ENCODE data around the gene TMC1. TPM values are rescaled to one million over a fixed set of nuclear protein-coding genes. Genes with fewer than 3 reads are reported as not detected.
"Not testable (repeated sequence)": the region's sequence is repeated elsewhere in the genome, so short reads cannot be mapped to it uniquely, and the experiment has no call there.

Gene TMC1
- polyA plus RNA-seq, 5 donors: 0.30 to 0.63 (median 0.51) TPM

DNA sequence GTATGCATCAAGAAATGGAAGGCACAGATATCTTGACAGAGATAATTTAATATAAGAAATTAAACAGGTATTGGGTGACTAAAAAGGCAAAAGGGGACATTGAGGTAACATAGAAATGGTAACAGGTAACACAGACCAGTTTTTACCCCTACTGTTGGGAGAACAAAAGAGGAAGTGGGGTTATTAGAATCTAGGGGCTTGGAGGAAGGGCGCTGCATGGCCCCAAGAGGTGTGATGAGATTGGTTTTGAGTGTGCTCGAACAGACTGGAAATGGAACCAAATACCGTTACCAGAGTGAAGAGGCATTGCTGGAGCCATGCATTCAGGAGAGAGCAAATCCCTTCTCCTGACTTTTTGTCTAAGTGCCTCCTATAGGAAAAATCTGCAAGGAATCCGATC is 237.5 kb downstream of the TMC1 start:
- DNase-seq: no peak

DNA sequence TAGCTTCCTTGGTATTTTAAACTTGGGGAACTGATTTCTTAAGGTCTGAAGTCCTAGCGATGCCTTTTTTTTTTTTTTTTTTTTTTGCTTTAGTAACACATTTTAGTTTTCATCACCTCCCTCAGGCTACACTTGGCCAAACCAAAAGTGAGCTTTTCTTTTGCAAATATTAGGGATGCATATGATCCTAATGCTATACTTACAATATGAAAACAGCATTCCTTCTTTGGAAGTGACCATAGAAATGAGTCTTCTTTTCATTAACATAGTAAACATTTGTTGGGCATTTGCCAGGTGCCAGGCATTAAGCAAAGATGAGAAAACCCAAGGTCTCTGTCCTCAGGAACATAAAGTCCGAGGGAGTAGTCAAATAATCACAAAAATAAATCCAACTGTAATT is 241.6 kb downstream of the TMC1 start:
- DNase-seq: no peak

DNA sequence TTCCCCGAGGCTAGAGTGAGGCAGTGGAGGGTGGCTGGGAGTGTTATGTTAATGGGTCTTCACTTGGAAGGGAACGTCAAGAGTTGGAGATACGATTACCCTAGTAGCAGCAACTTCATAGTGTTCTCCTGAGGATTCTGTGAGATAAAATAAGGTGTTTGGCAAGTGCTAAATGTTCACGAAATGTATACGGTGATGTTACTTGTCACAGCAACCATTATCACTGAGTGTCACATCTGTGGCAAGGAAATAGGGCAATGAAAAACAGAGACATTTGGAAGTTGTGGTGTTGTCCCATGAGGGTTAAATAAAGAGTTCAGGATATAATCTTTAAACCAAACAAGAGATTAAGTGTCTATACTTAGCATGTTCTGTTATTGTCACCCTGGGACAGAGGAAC is 248.1 kb downstream of the TMC1 start:
- no peak for DNase-seq

DNA sequence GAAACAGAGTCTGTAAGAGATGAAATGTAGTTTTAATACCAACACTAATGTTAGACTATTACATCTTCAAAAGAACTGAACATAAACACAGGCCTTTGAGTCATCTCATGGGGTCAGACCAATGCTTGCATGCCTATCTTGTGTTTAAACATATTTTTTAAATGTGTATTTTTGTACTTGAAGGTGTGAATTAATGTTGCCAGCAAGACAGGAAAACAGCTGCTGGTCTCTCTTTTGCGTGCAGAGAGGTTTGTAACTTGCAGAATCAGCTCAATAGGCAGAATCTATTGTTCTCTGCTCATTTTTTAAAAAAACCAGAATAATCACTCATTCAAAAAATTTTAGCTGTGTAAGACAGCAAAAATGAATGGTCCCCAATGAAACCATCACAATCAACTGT is 251.3 kb downstream of the TMC1 start:
- DNase-seq: no peak

DNA sequence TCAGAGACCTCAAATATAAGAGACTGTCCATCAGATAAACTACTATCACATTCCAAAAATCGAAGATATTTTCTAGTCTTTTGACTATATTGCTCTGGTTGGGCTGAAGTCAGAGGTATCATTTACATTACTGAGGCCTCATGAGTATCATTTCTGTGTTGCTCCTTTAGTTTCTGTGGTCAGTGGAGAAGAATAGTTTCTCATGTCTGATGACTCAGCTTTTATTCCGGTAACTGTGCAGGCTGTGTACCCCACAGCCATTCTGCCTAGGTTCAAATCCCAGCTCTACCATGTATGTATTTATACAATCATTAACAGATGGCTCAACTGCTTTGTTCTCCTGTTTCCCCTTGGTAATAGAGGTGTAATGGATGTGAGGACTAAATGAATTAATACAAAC is 252.2 kb downstream of the TMC1 start:
- no peak for DNase-seq

DNA sequence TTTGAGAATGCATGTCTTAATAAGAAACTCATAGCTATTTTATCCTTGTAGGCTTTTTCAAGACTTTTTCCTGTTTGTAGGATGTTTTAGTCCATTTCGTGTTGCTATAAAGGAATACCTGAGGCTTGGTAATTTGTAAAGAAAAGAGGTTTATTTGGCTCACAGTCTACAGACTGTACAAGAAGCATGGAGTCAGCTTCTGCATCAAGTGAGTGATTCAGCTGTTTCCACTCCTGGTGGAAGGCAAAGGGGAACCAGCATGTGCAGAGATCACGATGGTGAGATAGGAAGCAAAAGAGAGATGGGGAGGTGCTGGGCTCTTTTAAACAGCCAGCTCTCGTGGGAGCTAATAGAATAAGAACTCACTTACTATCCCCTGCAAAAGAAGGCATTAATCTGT is 254.2 kb downstream of the TMC1 start:
- no peak for DNase-seq

DNA sequence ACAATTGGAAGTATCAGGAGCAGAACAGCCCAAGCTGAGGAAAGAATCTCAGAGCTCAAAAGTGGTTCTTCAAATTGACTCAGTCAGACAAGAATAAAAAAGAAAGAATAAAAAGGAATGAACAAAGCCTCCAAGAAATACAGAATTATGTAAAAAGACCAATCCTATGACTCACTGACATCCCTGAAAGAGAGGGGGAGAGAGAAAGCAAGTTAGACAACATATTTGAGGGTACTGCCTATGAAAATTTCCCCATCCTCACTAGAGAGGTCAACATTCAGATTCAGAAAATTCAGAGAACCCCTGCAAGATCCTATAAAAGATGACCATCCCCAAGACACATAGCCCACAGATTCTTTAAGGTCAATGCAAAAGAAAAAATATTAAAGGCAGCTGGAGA is 258.2 kb downstream of the TMC1 start:
- DNase-seq: no peak

DNA sequence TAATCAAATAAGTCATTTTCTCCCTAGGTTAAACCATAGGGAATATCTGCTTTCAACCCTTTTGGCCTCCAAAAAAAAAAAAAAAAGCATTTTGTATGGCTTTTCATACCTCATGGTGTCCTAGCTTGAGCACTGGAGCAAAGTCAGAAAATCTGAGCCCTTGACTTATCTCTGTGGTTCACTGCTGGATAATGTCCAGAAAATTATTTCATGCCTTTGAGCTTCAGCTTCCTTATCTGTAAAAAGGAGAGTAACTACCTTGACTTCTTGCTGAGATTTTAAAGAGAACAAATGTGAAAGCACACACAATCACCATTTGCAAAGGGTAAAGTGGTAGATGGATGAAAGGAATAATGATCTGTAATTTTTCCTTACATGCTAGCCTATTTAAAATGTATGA is 265.5 kb downstream of the TMC1 start:
- no peak for DNase-seq

DNA sequence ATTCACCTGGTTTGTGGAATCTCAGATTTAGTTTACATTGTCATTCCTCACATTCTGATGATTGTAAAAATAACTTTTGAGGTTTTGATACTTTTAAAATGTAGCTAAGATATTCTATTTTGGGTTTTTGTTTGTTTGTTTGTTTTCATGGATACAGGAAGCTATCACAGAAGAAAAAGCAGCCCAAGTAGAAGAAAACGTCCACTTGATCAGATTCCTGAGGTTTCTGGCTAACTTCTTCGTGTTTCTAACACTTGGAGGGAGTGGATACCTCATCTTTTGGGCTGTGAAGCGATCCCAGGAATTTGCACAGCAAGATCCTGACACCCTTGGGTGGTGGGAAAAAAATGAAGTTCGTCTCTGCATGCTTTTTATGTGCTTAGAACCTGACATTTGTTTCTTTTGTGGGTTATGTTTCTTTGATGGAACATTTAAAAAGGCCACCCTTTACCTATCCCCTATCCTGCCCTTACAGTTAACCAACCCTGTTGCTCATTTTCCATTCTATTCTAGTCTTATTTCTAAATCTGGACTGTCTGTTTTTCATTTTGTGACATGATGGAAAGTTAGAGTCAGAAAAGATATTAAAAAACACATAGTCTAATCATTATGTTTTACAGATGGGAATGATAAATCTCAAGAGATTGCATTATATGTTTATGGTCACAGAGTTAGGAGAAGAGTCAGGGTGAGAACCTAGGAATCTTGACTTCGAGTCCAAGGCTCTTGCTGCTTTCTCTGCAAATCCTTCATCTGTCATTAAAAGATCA is 267.7 kb downstream of the TMC1 start:
- DNase-seq: no peak

DNA sequence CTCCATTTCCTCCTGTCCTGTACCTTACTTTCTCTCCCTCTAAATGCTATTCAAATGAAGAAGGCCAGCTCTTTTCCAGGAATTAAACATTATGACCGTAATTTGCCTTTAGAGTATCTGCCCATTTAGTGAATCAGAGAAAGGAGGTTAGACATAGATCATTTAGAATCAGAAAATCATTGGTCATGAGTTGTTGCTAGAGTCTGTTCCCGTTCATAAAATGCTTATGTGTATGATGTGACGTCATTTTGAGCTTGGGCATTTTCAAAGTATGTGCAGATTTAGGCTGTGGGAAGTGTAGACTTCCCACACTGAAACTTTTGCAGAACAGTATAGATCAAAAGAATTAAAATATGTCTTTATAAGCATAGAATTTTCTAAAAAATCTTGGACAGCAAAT is 268.5 kb downstream of the TMC1 start:
- DNase-seq: no peak

DNA sequence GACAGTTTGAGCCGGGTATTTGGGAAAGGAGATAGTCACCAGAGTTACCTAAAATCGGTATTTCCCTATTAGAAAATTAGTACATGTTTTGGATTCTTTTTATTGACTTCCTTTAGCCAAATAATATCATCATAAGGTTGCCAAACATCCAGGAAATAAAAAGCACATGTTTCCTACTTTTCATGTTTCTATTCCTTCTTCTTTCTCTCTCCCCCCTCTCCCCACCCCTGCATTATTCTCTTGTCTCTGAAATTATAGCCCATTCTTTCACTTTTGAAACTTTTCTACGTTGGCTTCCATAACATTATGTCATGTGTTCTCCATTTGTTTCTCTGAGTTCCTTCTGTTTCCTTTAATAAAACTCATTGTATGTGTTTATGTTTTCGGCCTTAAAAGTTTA is 269.6 kb downstream of the TMC1 start:
- DNase-seq: no peak

DNA sequence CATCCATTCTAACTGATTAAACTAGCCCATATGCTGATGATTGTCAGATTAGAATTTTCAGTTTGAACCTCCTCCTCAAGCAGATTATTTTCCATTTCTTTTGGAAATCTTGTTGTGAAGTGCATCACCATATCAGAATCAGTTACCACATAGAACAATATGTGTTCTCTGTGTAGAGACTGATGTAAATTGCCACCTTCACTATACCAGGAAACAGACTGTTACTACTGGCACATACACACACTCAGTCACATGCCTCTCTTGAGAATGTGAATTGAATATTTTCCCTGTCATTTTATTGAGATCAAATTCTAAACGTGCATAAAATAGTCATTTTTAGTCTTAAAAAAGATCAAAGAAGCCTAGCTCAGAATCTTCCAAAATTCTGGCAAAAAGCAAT is 270.0 kb downstream of the TMC1 start:
- no peak for DNase-seq

DNA sequence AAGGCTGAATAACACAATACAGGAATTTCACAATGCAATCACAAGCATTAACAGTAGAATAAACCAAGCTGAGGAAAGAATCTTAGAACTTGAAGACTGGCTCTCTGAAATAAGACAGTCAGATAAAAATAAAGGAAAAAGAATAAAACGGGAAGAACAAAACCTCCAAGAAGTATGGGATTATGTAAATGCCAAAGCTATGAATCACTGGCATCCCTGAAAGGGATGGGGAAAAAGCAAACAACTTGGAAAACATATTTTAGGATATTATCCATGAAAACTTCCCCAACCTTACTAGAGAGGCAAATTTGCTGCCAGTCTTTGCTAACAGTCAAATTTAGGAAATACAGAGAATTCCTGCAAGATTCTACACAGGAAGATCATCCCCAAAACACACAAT is 273.5 kb downstream of the TMC1 start:
- DNase-seq: no peak

DNA sequence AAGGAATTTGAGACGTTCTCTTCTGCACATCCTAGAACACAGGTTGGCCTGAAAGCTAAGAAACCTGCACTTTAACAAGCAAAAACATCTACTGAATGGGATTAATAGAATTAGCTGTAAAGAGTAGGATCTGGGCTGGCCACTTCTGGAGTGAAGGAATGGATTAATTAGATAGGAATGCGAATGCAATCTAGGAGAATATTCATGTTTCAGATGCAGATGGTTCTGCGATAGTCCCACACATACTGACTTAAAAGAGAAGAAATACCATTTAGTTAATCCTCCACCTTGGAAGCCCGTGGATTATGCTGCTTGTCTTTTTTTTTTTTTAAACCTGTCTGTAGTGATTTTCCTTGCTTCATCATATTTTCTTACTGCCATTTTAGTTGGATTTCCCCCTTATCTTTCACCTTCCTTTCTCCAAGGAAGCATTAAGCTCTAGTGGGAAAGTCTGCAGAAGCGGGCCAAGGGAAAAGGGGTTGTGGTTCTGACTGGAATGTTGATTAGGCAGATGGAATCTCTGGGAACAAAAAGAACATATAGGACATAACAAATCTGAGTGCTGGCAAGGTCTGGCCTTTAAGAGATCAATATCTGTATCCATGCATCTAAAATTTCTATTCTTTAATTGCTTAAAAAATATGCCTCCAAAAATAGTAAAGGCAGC is 279.1 kb downstream of the TMC1 start:
- DNase-seq: no peak

DNA sequence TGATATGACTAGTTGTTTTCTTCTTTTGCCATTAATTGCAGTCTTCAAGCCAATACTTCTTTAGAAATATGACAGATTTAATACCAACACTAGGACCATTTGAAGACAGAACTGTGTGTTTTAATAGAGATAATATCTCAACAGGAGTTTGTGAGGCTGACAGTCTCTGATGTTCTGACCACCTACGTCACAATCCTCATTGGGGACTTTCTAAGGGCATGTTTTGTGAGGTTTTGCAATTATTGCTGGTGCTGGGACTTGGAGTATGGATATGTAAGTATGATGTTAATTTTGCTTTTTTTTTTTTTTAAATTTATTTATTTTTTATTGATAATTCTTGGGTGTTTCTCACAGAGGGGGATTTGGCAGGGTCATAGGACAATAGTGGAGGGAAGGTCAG is 283.8 kb downstream of the TMC1 start:
- no peak for DNase-seq

DNA sequence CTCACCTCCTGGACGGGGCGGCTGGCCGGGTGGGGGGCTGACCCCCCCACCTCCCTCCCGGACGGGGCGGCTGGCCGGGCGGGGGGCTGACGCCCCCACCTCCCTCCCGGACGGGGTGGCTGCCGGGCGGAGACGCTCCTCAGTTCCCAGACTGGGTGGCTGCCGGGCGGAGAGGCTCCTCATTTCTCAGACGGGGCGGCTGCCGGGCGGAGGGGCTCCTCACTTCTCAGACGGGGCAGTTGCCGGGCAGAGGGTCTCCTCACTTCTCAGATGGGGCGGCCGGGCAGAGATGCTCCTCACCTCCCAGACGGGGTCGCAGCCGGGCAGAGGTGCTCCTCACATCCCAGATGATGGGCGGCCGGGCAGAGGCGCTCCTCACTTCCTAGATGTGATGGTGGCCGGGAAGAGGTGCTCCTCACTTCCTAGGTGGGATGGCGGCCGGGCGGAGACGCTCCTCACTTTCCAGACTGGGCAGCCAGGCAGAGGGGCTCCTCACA is 285.0 kb downstream of the TMC1 start:
- not testable (repeated sequence) for DNase-seq

DNA sequence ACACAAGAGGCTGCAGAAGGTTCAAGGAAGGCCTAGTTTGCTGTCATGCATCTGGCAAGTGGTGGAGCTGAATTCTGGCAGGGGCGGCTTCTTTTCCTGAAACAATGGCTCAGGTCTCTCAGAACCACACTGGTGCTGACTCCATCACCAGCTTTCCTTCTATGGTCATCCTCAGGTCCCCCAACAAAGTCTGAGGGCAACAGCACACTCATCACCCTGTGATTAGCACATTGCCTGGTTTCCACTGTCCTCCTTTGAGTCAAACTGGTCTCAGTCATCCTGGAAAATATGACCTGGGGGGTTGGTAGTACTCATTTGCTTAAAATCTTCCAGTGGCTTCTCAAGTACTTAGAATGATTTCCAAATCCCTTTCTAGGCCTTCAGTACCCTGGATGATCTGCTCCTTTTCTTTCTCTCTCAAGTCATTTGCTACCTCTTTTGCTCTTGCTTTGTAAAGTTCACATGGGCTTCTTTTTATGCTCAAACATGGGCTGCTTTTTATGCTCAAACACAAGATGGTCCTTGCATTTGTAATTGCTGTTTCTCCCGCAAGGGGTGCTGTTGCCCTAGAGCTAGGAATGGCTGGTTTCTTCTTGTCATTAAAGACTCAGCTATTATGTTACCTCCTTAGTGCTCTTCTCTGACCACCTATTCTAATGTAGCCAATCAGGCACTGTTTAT is 286.5 kb downstream of the TMC1 start:
- no peak for DNase-seq

DNA sequence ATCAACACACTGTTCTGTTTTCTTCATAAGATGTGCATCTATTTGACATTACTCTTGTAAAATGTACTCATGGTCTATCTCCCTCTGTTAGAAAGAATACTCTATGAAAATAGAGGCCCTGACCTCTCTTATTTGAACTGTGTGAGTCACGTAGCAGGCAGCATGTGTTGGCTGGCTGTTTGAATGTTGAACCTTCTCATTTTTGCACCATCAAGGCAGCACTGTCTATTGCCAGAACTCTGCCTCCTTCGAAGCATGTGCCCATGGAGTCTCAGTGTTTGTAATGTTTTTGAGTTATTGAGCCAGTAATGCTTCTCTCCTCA is 287.0 kb downstream of the TMC1 start:
- DNase-seq: no peak

DNA sequence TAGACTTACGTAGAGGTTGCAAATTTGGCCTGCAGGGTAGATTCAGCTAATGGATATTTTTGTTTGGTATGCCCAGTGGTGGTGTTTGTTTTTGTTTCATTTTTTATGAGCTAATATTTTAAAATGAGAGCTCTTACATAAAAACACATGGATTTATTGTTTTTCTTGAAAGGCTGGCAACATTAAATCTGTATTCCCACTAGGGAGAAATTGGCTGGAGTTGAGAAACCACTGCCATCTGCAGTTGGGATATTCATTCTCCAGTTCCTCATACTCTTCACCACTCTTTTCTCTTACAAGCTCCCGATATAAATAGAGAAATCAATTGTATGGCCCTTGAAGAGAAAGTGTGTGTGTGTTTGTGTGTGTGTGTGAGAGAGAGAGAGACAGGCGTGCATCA is 288.2 kb downstream of the TMC1 start:
- DNase-seq: no peak

DNA sequence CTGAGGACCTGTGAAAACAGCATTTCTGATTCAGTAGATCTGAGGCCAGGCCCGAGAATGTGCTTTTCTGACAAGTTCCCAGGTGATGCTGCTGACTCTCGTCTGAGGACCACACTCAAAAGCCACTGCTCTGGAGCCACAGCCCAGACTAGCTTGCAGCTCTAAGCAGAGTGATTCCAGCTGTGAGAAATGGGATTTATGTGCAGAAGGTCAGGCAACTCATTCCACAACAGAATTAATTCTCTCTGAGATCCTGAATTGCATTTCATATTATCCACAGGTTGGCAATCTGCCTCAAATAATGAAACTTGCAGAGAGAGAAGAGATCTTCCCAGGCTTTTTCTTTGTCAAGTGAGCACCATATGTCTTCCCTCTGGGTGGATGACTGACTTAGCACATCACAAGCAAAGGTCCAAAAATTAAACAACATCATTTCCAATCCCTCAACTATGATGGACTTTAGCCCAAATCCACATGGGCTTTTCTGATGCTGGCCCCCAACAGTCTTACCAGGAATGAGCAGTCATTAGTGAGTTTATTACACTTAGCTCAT is 291.2 kb downstream of the TMC1 start:
- no peak for DNase-seq

DNA sequence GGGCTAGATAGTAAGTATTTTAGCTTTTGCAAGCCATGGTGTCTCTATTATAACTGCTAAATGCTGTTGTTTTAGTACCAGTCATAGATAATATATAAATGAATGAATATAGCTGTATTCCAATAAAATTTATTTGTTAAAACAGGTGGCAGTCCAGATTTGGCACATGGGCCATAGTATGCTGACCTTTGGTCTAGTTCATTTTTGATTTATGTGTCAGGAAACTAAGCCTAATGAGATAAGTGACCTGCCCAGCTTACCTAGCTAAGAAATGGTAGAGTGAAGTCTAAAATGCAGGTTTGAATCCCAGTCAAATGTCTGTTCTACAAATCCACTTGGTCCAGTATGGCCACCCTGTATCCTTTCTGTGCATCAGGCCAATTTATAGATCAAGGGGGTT is 292.1 kb downstream of the TMC1 start:
- DNase-seq: no peak

DNA sequence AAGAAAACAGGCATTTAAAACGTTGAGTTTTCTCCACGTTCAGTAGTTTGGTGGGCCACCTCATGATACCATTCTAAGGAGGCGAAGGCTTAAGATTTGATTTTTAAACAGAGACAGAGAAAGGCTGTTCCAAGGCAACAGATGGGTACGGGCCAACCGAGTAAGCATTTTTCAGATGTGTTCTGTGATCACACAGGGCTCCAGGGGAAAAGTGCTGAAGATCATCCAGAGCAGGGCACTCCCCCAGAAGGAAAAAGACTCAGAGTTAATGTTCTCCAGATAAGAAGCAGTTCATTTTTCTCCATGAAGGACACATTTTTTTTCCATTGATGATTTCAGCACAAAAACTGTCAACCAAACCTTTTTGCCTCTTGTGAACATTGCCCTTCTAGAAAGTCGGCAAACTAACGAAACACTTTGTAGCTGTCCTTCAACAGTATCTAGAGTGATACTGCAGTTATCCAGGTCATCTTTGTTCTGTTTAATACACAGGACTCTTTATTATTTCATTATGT is 292.7 kb downstream of the TMC1 start:
- DNase-seq: no peak

DNA sequence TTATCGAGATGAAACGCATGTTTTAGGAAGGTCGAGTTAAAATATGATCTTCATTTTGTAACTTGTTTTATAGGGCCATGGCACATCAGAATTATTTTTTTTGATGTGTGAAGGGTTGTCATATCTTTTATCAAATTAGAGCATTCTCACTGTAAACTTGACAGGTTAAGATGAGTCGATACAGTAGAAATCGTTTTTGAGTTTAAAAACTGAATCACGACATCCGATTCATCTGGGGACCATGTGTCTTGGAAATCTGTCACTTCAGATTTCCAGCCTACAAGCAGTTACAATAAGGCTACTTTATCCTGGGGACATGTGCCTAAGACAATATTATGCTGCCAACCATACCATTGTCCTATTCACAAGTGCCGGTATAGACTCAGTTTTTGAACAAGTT is 295.3 kb downstream of the TMC1 start:
- DNase-seq: no peak

Data from right lung (tissue), 5 donors.